T-helper 9 cell (primary cell): Measurements from ENCODE around the gene CNKSR1.

ENCODE experiments used
- DNase-seq: peaks from one replicate; pipeline ENCODE4 v3.0.0-alpha.2; 2020

The CNKSR1 gene

DNA sequence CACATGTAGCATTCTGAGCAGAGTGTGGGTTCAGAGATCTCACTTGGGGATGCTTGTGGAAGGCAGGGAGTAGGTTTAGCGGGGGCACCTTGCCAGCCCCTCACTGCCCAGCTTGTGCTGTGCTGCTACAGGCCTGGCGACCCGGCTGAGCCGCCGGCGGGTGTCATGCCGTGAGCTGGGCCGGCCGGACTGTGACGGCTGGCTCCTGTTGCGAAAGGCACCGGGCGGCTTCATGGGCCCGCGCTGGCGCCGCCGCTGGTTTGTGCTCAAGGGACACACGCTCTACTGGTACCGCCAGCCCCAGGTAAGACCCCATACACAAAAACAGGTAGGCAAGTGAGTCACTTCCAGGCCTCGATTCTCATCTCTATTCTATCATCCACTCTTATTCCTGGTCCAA lies 7.6 kb downstream of the CNKSR1 start:
- DNase-seq, result no peak

DNA sequence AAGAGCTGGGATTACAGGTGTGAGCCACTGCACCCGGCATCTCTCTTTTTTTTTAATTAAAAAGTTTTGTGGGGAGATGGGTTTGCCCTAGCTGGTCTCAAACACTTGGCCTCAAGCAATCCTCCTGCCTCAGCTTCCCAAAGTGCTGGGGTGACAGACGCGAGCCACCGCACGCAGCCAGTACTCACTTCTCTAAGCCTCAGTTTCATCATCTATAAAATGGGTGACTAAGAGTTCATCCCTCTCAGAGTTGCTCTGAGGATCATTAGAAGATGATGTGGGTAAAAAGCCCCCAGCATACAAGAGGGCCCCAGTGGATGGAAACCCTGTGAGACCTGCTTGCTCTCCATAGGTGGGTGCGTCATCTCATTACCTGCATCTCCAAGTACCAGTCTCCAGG lies 10.6 kb downstream of the CNKSR1 start:
- DNase-seq, result no peak

GRCh38 chr1:26188477-26188876 lies 11.2 kb downstream of the CNKSR1 start:
- no peak for DNase-seq

DNA sequence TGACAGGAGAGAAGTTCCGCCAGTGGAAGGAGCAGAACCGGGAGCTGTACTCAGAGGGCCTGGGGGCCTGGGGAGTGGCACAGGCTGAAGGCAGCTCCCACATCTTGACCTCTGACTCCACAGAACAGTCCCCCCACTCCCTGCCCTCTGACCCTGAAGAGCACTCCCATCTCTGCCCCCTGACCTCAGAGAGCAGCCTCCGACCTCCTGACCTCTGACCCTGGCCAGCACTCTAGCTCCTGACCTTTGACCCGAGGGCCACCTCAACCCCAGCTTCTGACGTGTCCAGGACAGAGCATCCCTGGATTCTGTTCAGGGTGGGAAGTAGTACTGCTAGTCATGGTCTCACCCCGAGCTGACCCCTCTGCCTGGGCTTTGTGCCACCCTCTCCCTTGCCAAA lies 12.0 kb downstream of the CNKSR1 start:
- no peak for DNase-seq

- DNase-seq, result no peak
These were observed 12.5 kb downstream of the CNKSR1 start for GRCh38 chr1:26189751-26190275.

DNA sequence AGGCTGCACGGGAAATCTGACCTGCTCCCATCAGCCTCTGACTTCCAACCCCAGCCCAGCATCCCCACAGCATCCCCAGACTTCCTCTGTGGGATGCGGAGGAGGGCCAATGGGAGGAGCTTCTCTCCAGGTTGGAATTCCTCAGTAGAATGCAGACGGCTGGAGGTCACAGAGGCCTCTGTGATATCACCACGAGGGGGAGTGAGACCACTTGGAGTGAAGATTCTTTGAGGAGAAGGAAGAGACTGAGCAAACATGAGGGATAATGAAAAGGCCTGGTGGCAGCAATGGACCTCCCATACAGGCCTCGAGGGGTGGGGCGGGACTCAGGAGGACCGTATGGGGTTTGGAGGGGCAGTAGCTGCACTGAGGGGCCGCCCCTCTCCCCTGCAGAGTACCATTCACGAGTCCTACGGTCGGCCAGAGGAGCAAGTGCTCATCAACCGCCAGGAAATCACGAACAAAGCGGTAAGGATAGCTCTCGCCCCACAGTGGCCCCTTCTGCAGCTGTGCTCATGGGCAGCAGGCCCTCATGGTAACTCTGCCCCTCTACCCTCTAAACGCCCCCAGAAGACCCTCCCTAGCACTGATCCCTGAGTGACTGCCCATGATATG lies 13.2 kb downstream of the CNKSR1 start, which contains the start of gene CATSPER4:
Gene CATSPER4 (plus strand): TSS at position 230 of the 615 bp plus-strand sequence. CDS start 26 bp downstream, at position 256.
- DNase-seq, result no peak

DNA sequence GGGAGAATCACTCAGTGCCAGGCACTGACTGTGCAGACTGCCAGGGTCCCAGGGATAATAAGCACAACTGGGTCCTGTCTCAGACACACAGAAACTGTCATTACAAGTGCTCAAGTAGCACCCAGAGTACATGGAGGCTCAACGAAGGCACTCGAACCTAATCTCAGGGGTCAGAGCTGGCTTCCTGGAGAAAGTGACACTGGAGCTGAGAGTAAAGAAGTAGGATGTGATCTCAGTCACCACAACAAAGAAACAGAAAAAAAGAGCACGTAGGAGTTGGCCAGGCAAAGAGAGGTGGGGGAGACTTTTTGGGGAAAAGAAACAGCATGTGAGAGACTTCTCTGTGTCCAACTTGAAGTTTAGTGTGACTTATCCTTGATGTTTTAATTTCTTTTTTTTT lies 14.4 kb downstream of the CNKSR1 start:
- DNase-seq, result no peak

GRCh38 chr1:26195805-26196204 lies 18.5 kb downstream of the CNKSR1 start:
- DNase-seq, result no peak

- no peak for DNase-seq
These were observed 20.0 kb downstream of the CNKSR1 start for GRCh38 chr1:26197301-26197700.

DNA sequence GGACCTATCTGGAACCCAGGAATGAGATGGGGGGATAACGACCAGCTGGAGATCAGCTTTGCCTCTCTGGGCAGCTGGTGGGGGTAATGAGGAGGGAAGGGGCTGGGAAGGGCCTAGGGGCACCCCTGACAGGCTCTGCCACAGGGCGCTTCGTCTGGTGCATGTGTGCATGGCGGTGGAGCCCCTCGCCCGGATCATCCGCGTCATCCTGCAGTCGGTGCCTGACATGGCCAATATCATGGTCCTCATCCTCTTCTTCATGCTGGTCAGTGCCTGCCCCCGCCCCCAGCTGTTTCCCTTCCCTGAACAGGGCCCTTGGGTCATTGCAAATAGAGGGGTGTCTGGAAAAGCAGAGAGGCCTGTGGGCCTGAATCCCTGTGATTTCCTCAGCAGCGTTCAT lies 20.5 kb downstream of the CNKSR1 start:
- no peak for DNase-seq

DNA sequence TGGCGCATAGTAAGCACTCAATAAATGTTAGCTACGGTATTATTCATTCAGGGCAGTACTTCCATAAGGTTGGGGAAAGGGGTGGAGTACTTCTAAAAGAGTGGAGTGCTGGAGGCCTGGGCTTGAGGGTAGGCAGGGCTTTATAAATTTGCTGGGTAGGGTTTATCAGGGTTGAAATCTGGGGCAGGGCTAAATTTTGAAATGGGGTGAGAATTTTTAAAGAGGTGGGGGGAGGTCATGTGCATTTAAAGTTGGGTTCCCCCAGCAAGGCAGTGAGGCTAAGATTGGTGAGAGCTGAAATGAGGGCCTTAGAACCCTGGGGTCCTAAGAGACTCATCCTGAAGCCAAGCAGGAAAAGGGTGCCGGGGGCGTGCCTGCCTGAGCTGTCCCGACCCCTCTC lies 23.1 kb downstream of the CNKSR1 start:
- DNase-seq, result no peak

GRCh38 chr1:26203642-26204318 lies 26.5 kb downstream of the CNKSR1 start:
- DNase-seq, result no peak

DNA sequence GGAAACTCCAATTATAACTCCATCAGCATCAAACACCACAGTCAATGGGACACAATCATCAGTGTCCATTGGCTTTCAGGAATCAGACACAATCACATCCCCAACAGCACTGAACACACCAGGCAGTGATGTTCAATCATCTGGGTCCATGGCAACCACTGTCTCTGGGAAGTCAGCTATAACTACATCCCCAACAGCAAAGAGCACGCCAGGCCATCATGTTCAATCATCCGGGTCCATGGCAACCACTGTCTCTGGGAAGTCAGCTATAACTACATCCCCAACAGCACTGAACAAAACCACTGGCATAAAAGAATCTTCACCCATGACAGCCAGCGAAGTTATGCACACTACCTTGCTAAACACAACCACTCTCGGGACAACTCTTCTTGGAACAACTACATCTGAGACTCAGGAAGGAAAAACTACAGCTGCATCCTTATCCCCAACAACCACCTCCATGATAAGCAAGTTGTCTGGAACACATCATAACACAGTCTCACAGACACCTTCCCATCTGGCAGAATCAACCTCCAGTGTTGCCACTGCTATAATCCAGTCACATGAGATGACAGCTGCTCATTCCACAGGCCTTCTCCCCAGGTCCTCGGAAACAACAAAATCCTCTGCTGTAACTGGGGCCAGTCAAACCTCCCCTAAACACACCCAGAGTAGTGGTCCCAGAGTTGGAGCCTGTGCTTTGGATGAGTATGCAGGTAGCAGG lies 33.0 kb downstream of the CNKSR1 start:
- DNase-seq, result no peak

DNA sequence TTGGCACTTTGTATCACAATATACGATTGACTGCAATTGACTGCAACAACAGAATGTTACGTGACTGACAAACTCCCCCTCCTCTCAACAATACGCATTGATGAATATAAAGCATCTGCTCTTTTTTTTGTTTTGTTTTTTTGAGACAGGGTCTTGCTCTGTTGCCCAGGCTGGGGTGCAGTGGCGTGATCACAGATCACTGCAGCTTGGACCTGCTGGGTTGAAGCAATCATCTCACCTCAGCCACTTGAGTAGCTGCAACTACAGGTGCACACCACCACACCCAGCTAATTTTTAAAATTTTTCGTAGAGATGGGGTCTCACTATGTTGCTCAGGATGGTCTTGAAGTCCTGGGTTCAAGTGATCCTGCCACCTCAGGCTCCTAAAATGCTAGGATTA lies 35.4 kb downstream of the CNKSR1 start:
- no peak for DNase-seq

- DNase-seq, result no peak
These were observed 36.1 kb downstream of the CNKSR1 start for GRCh38 chr1:26213335-26213905.

DNA sequence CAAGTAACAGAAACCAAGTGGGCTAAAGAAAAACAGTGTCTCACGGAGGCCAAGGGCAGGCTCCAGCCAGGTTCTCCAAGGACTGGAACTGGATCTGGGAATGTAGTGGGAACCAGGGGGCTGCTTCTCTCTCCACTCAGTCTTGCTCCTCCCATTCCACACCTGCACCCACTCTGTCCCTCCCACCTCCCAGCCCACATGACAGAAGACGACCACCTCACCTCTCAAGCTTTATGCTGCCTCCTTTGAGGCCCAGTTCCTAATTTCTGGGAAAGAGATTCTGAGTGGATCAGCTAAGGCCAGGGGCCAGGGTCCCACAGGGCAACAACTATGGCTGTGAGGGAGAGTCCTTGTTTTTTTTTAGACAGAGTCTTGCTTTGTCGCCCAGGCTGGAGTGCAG lies 38.0 kb downstream of the CNKSR1 start:
- DNase-seq, result no peak

DNA sequence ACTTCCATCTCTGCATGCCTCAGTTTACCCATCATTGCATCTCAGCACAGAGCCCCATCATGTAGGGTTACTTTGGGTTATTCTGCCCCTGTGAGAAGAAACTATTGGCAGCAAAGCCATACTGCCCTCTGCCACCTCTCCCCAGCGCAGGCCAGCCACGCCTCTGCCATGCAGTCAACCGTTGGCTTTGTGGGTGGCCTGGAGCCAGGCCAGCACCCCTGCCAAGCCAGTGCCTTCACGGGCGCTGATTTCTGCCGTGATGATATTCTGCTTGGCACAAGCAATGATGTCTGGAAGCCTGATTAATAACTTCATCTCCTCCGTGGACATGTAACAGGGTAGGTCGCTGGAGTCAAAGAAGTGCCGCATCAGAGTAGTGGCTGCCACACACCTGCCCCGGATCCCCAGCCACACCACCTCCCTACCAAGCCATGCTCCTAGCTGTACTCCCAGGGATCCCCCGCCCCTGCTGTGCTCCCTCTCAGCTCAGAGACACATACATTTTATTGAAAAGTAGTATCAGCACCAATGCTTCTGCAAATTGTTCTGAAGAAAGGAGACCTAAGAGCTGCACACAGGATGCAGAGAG lies 41.7 kb downstream of the CNKSR1 start:
- DNase-seq, result no peak

DNA sequence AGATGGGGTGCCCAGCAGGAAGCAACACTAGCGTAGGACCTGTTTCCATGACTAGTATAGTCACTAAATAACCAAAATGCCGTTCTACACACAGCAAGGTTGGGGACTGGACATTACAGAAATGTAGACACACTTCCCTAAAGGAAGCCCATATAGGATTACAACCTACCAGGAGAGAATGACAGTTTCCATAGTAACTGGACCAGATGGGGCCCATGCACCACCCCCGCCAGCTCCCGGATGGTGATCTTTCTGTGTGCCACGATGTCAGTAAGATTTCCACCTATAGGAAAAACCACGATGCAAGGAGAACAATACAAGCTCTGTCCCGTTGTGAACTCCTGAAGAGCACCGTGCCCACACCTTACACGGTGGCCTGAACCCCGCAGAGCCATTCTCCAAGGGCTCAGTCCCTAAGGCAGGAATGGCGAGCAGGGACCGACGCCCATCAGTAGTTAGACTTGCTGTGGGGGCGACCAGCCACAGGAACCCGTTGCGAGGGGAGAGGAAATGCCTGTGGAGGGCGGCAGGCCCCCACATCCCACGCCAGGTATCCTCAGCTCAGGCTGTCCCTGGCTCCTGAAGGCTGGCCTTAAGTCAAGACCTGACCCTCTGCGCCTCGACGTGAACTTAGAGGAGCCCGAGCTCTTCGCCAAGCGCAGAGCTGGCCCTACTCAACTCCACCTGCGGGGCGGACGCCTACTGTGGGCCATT lies 43.1 kb downstream of the CNKSR1 start:
- no peak for DNase-seq

- no peak for DNase-seq
These were observed 43.8 kb downstream of the CNKSR1 start for GRCh38 chr1:26221094-26221493.

- no peak for DNase-seq
These were observed 47.3 kb downstream of the CNKSR1 start for GRCh38 chr1:26224606-26225005.

GRCh38 chr1:26225033-26225831 lies 47.9 kb downstream of the CNKSR1 start:
- DNase-seq, result peak; percentile 22
